Right lobe of liver (tissue), 4 donors: ENCODE results near the gene BMX.

Source experiments
- CTCF ChIP-seq, 4 donors: fragments of 200-600 bp in 3 of 4; fragments of 450-650 bp in 1 of 4; IDR thresholded peaks; one replicate each; pipeline versions ENCODE4 v1.5.1 to v1.8.0; 2016 to 2022; ENCODE audit warnings: antibody characterized with exemption in 4 of 4, mild to moderate bottlenecking in 2 of 4
- POLR2A ChIP-seq: fragments of 450-650 bp; IDR thresholded peaks from one replicate; pipeline ENCODE4 v1.6.1; 2017; ENCODE audit warnings: antibody characterized with exemption, mild to moderate bottlenecking
- donor health status: DM: no; HTN: no; CAD: no.
- donor health status: DM: no; HTN: no; CAD: no.
- donor health status: DM: no; HTN: yes; CAD: no.

- TF ChIP-seq POLR2A (no peak), CTCF (IDR thresholded peaks at IDR 0.05) (no peak)
Measured at GRCh38 chrX:15546745-15547144, 46.1 kb downstream of the BMX start.
